ENCODE measurements around the gene ASGR2.

DNA sequence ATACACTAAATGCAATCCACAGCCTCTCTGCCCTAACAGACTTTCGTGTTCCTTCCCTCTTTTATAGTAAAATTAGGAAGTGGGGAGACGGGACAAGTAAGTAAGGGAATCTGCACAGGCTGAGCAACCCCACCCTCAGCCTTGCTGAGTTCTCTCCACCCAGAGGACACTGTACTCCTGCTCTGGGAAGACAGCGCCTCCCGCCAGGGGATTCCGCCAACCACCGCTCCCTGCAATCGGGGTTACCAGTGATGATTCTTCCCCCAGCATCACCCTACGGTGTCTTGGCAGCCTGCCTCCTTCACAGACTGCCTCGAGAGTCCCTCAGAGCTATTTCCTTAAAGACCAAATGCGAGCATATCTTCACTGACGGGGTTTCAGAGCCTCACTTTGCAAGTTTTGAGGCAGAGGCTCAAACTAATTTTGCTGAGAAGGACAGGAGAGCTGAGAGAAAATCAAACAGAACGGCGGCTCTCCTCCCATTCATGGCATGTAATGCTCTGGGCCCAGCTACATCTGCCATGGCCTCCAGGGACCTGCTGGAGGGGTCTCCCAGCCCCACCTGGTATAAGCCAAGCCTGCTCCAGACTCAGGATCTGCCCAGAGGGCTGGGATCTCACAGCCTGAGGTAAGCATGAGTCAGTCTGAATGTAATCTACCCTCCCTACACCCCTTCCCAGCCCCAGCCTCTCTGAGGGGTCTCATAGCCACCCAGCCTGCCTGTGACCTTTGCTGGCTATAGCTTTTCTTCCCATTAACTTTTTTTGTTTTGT is 22.7 kb upstream of the ASGR2 start:
- TF ChIP-seq TAF1 (IDR thresholded peaks at IDR 0.05; ENCODE audit: borderline replicate concordance, low read depth, low read length) (no peak), JUND (IDR thresholded peaks at IDR 0.05) (no peak), POLR2AphosphoS5 (IDR thresholded peaks at IDR 0.05; ENCODE audit: low read depth, low read length) (no peak), FOXJ3 (CRISPR knock-in tag; IDR thresholded peaks at IDR 0.05) (no peak), SIN3A (IDR thresholded peaks at IDR 0.05; ENCODE audit: borderline replicate concordance, low read depth, low read length) (no peak), EP300 (IDR thresholded peaks at IDR 0.05; ENCODE audit: borderline replicate concordance in 1 of 2, low read depth in 1 of 2, low read length in 1 of 2) (no peak), RAD21 (IDR thresholded peaks at IDR 0.05; ENCODE audit: low read length) (no peak), RFX5 (IDR thresholded peaks at IDR 0.05; ENCODE audit: low read length) (no peak), RCOR1 (IDR thresholded peaks at IDR 0.05; ENCODE audit: low read length) (no peak), FOXM1 (IDR thresholded peaks at IDR 0.05; ENCODE audit: low read depth) (no peak)
- TF ChIP-seq, protein P1, sequence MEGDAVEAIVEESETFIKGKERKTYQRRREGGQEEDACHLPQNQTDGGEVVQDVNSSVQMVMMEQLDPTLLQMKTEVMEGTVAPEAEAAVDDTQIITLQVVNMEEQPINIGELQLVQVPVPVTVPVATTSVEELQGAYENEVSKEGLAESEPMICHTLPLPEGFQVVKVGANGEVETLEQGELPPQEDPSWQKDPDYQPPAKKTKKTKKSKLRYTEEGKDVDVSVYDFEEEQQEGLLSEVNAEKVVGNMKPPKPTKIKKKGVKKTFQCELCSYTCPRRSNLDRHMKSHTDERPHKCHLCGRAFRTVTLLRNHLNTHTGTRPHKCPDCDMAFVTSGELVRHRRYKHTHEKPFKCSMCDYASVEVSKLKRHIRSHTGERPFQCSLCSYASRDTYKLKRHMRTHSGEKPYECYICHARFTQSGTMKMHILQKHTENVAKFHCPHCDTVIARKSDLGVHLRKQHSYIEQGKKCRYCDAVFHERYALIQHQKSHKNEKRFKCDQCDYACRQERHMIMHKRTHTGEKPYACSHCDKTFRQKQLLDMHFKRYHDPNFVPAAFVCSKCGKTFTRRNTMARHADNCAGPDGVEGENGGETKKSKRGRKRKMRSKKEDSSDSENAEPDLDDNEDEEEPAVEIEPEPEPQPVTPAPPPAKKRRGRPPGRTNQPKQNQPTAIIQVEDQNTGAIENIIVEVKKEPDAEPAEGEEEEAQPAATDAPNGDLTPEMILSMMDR (IDR thresholded peaks at IDR 0.05), result no peak
- TF ChIP-seq, protein P2, sequence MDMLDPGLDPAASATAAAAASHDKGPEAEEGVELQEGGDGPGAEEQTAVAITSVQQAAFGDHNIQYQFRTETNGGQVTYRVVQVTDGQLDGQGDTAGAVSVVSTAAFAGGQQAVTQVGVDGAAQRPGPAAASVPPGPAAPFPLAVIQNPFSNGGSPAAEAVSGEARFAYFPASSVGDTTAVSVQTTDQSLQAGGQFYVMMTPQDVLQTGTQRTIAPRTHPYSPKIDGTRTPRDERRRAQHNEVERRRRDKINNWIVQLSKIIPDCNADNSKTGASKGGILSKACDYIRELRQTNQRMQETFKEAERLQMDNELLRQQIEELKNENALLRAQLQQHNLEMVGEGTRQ (IDR thresholded peaks at IDR 0.05; ENCODE audit: borderline replicate concordance, low read depth, low read length), result no peak
- TF ChIP-seq, protein P3, sequence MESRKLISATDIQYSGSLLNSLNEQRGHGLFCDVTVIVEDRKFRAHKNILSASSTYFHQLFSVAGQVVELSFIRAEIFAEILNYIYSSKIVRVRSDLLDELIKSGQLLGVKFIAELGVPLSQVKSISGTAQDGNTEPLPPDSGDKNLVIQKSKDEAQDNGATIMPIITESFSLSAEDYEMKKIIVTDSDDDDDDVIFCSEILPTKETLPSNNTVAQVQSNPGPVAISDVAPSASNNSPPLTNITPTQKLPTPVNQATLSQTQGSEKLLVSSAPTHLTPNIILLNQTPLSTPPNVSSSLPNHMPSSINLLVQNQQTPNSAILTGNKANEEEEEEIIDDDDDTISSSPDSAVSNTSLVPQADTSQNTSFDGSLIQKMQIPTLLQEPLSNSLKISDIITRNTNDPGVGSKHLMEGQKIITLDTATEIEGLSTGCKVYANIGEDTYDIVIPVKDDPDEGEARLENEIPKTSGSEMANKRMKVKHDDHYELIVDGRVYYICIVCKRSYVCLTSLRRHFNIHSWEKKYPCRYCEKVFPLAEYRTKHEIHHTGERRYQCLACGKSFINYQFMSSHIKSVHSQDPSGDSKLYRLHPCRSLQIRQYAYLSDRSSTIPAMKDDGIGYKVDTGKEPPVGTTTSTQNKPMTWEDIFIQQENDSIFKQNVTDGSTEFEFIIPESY (IDR thresholded peaks at IDR 0.05; ENCODE audit: borderline replicate concordance, low read depth), result no peak
- TF ChIP-seq, protein P4, sequence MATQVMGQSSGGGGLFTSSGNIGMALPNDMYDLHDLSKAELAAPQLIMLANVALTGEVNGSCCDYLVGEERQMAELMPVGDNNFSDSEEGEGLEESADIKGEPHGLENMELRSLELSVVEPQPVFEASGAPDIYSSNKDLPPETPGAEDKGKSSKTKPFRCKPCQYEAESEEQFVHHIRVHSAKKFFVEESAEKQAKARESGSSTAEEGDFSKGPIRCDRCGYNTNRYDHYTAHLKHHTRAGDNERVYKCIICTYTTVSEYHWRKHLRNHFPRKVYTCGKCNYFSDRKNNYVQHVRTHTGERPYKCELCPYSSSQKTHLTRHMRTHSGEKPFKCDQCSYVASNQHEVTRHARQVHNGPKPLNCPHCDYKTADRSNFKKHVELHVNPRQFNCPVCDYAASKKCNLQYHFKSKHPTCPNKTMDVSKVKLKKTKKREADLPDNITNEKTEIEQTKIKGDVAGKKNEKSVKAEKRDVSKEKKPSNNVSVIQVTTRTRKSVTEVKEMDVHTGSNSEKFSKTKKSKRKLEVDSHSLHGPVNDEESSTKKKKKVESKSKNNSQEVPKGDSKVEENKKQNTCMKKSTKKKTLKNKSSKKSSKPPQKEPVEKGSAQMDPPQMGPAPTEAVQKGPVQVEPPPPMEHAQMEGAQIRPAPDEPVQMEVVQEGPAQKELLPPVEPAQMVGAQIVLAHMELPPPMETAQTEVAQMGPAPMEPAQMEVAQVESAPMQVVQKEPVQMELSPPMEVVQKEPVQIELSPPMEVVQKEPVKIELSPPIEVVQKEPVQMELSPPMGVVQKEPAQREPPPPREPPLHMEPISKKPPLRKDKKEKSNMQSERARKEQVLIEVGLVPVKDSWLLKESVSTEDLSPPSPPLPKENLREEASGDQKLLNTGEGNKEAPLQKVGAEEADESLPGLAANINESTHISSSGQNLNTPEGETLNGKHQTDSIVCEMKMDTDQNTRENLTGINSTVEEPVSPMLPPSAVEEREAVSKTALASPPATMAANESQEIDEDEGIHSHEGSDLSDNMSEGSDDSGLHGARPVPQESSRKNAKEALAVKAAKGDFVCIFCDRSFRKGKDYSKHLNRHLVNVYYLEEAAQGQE (IDR thresholded peaks at IDR 0.05; ENCODE audit: low read depth, low read length), result no peak

All from SK-N-SH (cell line).